Activated CD4-positive, alpha-beta T cell treated with anti-CD3 and anti-CD28 coated beads, Interleukin-2, amount 50 U/mL, for 4 hours (primary cell): ENCODE results near the gene SPATC1L.
"Not testable (repeated sequence)": the region's sequence is repeated elsewhere in the genome, so short reads cannot be mapped to it uniquely, and the experiment has no call there.

Source experiments
- DNase-seq, 2 experiments: peaks; one replicate each; pipeline ENCODE4 v3.0.0-alpha.2; 2020

SPATC1L gene

GRCh38 chr21:46199436-46200373, 15.4 kb upstream of the SPATC1L start:
- DNase-seq, result no peak

GRCh38 chr21:46196733-46197132, 12.5 kb upstream of the SPATC1L start:
- no peak for DNase-seq

DNA sequence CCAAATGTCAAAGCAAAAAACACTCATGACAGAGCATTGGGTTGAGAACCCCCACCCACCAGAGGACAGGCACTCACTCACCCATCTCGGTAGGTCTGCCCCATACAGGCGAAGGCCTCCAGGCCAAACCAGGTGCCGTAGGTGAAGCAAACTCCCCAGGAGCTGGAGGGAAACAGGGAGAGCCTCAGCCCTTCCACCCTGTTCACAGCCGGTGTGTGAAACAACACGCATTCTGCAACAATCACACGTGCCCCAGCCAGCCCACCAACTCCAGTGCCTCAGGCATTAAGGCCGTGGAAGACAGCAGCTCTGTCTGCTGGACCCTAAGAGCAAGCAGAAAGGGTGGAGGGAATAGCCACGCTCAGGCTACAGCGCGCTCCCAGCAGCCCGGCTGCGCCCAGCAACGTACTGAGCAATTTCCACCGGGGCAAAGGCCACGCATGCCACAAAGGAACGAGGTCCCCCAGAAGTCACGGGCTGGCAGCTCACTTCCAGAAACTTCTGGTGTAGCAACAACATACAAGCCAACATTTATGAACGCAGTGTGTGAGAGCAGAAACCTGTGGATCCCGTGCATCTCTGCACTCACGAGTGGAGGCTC, 11.4 kb upstream of the SPATC1L start:
- DNase-seq, result no peak

- DNase-seq, result no peak
Measured at GRCh38 chr21:46194374-46195334, 10.4 kb upstream of the SPATC1L start.

DNA sequence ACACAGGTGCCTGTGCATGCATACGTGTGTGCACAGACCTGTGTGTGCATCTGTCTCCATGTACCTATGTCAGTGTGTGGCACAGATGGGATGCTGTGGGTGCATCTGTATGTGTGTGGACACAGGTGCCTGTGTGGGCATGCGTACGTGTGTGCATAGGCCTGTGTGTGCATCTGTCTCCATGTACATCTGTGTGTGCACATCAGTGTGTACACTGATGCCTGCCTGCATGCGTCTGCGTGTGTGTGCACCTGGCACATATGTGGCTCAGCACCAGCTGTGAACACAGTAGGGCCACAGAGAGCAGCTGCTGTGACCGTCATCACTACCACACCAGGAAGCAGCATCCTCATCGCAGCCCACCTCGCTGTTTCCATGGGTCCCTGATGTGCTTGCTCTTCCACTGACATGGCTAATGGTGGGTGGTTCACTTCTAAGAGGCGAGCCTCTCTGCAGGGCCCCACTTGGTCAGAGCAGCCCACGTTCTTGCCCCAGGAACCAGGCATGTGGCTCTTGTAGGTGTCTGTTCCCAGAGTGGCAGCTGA, 9.6 kb upstream of the SPATC1L start:
- no peak for DNase-seq

DNA sequence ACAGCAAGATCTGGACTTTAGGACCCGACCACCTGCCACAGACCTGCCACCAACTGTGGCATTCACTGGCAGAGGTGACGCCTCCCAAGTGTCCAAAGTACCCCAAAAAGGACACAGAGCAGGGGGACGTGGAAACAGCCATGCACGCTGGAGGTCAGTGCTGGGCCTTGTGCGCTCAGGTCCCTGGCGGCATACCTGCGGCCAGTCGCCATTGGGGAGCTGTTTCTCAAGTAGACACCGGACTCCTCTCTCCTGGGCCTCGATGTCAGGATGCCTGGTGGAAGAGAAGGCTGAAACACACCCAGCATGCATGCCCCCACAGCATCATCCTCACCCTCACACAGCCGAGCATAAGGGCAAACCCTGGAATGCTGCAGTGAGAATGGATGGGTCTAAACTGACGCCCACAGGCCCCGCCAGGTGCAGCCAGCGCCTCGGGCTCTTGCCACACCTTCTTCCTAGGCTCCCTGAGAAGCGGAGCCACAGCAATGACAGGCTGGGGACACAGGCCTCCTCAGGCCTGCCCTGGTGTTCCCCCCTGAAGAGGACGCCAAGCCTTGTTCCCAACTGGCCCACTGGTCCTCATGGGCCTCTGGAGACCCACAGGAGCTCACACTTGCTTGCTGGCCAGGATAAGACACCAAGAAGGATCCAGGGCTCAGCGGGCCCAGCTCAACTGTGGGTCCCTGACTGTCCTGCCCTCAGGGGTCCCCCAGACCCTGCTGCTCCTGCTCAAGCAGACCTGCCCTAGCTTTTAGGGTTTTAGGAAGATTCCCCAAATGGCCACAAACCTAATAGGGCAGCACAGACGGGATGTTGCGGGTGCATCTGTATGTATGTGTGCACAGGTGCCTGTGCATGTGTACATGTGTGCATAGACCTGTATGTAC, 7.7 kb upstream of the SPATC1L start:
- no peak for DNase-seq

DNA sequence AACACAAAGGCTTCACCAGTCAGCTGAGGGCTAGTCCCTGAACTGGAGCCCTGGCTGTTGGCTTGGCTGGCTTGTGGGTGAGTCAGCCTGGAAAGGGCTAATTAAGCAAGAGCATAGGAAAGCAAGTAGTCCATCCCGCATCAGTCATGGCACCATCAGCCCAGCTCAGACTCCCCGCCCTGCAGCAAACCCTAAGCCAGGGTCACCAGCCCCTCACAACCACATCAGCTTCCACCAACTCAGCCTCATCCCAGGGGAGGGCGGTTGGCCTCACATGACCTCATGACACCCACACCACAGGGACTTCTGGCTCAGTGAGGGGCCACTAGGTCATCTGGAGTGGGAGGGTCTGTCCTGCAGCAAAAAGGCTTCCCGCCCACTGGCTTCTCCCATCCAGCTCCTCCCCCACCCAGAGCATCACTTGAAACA, 7.0 kb upstream of the SPATC1L start:
- no peak for DNase-seq

- DNase-seq, result no peak
Measured at GRCh38 chr21:46190491-46191131, 6.4 kb upstream of the SPATC1L start.

DNA sequence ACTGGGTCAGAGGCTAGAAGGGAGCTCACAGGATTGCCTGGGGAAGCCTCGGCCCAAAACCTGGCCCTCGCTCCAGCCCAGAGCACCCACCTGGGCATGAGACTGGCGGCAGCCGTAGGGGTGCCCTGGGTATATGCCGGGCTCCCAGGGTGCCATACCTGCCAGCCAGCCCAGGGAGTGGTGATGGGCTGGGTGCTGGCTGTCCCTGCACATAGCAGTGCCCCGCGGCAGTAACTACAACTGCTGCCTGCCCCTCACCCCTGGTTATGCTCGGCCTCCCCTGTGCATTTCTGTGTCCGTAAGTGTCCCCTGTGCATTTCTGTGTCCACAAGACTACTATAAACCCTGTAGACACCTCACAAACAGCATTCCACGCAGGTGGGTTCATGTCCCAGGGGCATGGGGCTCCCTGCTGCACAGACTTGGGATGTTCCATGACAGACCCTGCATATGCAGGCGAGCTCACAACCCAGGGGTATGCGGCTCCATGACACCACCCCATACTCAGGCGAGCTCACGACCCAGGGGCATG, 5.8 kb upstream of the SPATC1L start:
- no peak for DNase-seq

- DNase-seq, result no peak
Measured at GRCh38 chr21:46189213-46189958, 5.1 kb upstream of the SPATC1L start.

DNA sequence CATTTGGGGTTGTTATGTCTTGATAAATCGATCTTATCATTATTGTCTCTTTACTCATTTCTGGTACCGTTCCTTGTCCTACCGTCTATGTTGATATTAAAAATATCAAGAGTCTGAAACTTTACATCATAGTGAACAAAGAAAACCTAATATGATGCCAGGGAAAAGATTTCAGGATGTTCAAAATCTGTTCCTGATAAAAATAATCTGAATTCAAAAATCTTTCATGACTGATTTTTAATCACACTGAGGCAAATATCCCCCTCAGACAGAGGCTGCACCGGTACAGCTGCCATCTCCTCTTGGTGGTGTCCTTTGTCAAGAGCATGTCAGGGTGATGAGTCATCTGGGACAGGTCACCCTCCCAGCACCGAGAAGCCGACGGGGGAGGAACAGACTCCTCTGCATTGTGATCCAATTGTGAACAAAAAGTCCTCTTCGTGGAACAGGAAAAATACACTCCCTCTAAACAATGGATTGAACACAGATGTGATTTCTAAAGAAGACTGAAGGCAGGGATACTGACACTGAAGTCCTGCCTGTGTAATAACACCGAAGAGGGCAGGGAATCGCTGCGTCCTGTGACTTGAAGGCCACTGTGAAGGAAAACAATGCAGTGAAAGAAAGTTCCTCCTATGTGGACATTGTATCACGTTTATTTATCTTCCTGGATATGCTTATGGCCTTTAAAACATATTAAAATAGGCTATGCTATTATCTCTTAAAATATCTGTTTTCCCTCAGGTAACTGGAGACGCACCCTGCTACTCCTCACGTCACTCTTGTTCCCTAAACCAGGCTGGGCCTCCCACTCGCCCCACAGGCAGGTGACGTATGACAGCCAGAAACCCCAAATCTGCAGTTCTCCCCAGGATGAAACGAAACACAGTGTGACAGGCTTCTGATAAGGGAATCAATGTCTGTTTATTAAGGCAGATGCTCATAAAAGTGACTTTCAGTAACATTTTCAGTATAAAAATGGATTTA, 4.3 kb upstream of the SPATC1L start:
- no peak for DNase-seq

- DNase-seq, result no peak
Measured at GRCh38 chr21:46187814-46188213, 3.6 kb upstream of the SPATC1L start.

DNA sequence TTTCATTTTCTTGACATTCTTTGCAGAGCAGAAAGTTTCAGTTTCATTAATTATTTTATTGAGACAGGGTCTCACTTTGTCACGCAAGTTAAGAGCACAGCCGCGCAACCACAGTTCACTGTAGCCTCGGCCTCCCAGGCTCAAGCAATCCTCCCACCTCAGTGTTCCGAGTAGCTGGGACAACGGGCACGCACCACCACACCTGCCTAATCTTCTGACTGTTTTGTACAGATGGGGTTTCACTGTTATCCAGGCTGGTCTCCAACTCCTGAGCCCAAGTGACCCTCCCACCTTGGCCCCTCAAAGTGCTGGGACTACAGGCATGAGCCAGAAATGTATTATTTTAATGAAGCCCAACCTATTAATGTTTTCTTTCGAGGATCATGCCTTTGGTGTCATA, 3.0 kb upstream of the SPATC1L start:
- no peak for DNase-seq

- no peak for DNase-seq
Measured at GRCh38 chr21:46185716-46186115, 1.5 kb upstream of the SPATC1L start.

- peak; percentile 29 to 36 for DNase-seq
Measured at GRCh38 chr21:46184625-46185555, 631 bp upstream of the SPATC1L start.

DNA sequence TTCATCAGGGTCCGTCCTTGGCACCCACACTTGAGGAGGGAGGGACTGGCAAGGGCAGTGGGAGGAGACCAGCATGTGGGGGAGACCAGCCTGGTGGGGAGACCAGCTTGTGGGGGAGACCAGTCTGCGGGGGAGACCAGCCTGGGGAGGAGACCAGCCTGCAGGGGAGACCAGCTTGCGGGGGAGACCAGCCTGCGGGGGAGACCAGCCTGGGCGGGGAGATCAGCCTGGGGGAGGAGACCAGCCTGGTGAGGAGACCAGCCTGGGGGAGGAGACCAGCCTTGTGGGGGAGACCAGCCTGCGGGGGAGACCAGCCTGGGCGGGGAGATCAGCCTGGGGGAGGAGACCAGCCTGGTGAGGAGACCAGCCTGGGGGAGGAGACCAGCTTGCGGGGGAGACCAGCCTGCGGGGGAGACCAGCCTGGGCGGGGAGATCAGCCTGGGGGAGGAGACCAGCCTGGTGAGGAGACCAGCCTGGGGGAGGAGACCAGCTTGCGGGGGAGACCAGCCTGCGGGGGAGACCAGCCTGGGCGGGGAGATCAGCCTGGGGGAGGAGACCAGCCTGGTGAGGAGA, 836 bp downstream of the SPATC1L start:
- not testable (repeated sequence) for DNase-seq
